ENCODE data around the gene MBNL1. TPM values are rescaled to one million over a fixed set of nuclear protein-coding genes. Genes with fewer than 3 reads are reported as not detected.

Gene MBNL1
- total RNA-seq, 4 donors from 2014 or later = 190 to 279 (median 216) TPM

GRCh38 chr3:152291649-152292066 lies 22.9 kb downstream of the MBNL1 start:
- TF ChIP-seq POLR2A (IDR thresholded peaks at IDR 0.05) (no peak), CTCF (IDR thresholded peaks at IDR 0.05) (no peak)
- peaks cover 0 to 14% of the 10 kb centered on the region in 2 donors for H3K4me1 ChIP-seq
- H3K4me3 ChIP-seq (replicated peaks in 1 of 3) = no peak overlapping the region
- H3K27me3 ChIP-seq = no peaks in the 10 kb centered on the region
- no peaks in the 10 kb centered on the region for H3K36me3 ChIP-seq
- intact Hi-C loops (cut with DNase I) = no loop called here
- no peak overlapping the region for H3K27ac ChIP-seq
- DNase-seq = no peak
- WGBS, 2 donors = 75 to 85% methylated on average over 4 of the region's 4 CpGs
- H3K9me3 ChIP-seq = no peaks in the 10 kb centered on the region

GRCh38 chr3:152292366-152292765 lies 23.6 kb downstream of the MBNL1 start:
- Histone ChIP-seq H3K36me3 (no peaks in the 10 kb centered on the region), H3K9me3 (no peaks in the 10 kb centered on the region), H3K4me3 (replicated peaks in 1 of 3) (no peak overlapping the region), H3K27ac (no peak overlapping the region), H3K4me1 (peaks cover 0 to 14% of the 10 kb centered on the region in 2 donors), H3K27me3 (no peaks in the 10 kb centered on the region)
- no peak for DNase-seq
- intact Hi-C loops (cut with DNase I) = no loop called here
- no peak for TF ChIP-seq CTCF (IDR thresholded peaks at IDR 0.05)
- no peak for TF ChIP-seq POLR2A (IDR thresholded peaks at IDR 0.05)
- 82 to 84% methylated on average over 3 of the region's 3 CpGs for WGBS, 2 donors

- 63 to 73% methylated on average over 1 of the region's 1 CpG for WGBS, 2 donors
- Histone ChIP-seq H3K27ac (no peak overlapping the region), H3K36me3 (no peaks in the 10 kb centered on the region), H3K9me3 (no peaks in the 10 kb centered on the region), H3K4me1 (peaks cover 5 to 26% of the 10 kb centered on the region in 2 donors), H3K27me3 (no peaks in the 10 kb centered on the region), H3K4me3 (replicated peaks in 1 of 3) (no peak overlapping the region)
- DNase-seq = no peak
- TF ChIP-seq POLR2A (IDR thresholded peaks at IDR 0.05) (no peak), CTCF (IDR thresholded peaks at IDR 0.05) (no peak)
- intact Hi-C loops (cut with DNase I) = no loop called here
These were observed 24.7 kb downstream of the MBNL1 start for GRCh38 chr3:152293347-152294006.

- no peak overlapping the region for H3K4me3 ChIP-seq (replicated peaks in 1 of 3)
- no peak for TF ChIP-seq POLR2A (IDR thresholded peaks at IDR 0.05)
- TF ChIP-seq CTCF (IDR thresholded peaks at IDR 0.05) = no peak
- H3K9me3 ChIP-seq = no peaks in the 10 kb centered on the region
- no peak for DNase-seq
- peaks cover 18 to 42% of the 10 kb centered on the region in 2 donors for H3K4me1 ChIP-seq
- WGBS, 2 donors = 91 to 93% methylated on average over 1 of the region's 1 CpG
- H3K36me3 ChIP-seq = no peaks in the 10 kb centered on the region
- intact Hi-C loops (cut with DNase I) = no loop called here
- H3K27ac ChIP-seq = no peak overlapping the region
- H3K27me3 ChIP-seq = no peaks in the 10 kb centered on the region
These were observed 26.6 kb downstream of the MBNL1 start for GRCh38 chr3:152295344-152295743.

- intact Hi-C loops (cut with DNase I) = no loop called here
- Histone ChIP-seq H3K36me3 (no peaks in the 10 kb centered on the region), H3K27ac (no peak overlapping the region), H3K27me3 (no peaks in the 10 kb centered on the region), H3K9me3 (no peaks in the 10 kb centered on the region), H3K4me1 (peaks cover 23 to 47% of the 10 kb centered on the region in 2 donors), H3K4me3 (replicated peaks in 1 of 3) (no peak overlapping the region)
- TF ChIP-seq POLR2A (IDR thresholded peaks at IDR 0.05) = no peak
- no peak for TF ChIP-seq CTCF (IDR thresholded peaks at IDR 0.05)
- WGBS, 2 donors = 57 to 61% methylated on average over 1 of the region's 1 CpG
- DNase-seq = no peak
These were observed 27.1 kb downstream of the MBNL1 start for GRCh38 chr3:152295806-152296205.
